ENCODE measurements around the gene TRAPPC12. TPM values are rescaled to one million over a fixed set of nuclear protein-coding genes. Genes with fewer than 3 reads are reported as not detected.
"Not testable (repeated sequence)": the region's sequence is repeated elsewhere in the genome, so short reads cannot be mapped to it uniquely, and the experiment has no call there.

The TRAPPC12 gene
- polyA plus RNA-seq, 1 donor from 2014 or later = 40.9 TPM

DNA sequence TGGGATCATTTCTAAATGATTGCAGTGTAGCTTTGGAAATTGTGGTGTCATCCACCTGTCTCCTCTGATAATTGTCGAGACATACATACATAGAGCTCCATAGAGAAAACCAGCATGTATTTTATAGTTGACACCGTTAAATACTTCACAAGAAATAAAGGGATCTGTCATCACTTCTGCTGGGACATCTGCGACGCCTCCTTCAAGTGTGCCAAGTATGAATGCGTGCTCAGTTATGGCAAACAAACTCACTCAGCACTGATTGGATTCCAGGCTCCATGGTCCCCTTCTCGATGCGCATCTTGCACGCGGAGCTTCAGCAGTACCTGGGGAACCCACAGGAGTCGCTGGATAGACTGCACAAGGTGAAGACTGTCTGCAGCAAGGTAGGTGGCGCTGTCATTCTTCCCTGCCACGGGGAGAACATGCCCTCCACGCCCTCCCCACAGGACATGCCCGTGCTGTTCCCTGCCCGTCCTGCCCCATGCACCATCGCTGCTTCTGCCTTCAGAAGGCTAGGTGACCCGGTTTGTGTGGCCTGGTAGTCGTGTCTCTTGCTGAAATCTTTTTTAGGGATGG lies 64.1 kb downstream of the TRAPPC12 start:
- no peaks in the 10 kb centered on the region for H3K27me3 Mint-ChIP-seq
- H3K9me3 Mint-ChIP-seq = no peaks in the 10 kb centered on the region
- H3K27ac Mint-ChIP-seq = peak overlapping the region in 1 of 3 donors; percentile 40
- H3K4me1 Mint-ChIP-seq = peaks cover 10 to 25% (median 12%) of the 10 kb centered on the region in 3 donors
- H3K4me3 Mint-ChIP-seq = no peak overlapping the region
- peaks cover 4% of the 10 kb centered on the region for H3K36me3 Mint-ChIP-seq

DNA sequence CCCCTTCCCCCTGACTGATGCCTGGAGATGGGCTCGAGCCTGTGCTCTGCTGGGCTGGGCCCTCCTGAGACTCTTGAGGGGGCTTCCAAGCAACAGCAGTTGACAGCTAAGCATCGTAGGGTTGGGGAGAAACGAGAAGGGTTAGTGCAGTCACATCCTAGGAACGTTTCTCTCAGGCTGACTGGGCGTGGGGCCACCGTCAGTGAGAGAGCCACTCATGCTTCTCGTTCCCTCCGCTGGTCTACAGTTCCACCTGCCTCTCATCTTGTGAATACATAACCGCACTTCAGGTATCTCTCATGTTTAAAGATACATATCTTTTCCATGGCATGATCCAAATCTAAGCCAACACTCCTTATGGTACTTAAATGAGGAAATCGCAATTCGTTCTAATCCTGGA lies 66.4 kb downstream of the TRAPPC12 start:
- Mint-ChIP-seq H3K27me3 (no peaks in the 10 kb centered on the region), H3K4me1 (peaks cover 3 to 15% (median 8%) of the 10 kb centered on the region in 3 donors), H3K4me3 (no peak overlapping the region), H3K9me3 (no peaks in the 10 kb centered on the region), H3K27ac (peak overlapping the region in 1 of 3 donors; percentile 50), H3K36me3 (peaks cover 4% of the 10 kb centered on the region)

DNA sequence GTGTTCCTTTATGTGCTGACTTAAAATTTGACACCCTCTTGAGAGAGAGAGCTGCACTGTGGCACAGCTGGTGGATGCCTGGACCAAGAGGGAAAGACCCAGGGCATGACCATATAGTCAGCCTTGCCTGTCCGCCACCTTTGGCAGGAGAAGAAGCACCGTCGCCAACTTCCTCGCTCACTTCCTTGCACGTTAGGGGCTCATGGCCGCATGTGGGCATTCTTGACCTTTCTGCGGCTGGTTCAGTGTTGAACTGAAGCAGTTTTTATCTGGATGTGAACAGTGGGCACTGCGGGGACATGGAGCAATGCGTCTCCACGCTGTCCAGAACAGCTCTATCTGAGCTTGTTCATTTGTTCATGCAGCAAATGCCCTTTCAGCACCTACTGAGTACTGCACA lies 66.9 kb downstream of the TRAPPC12 start:
- Mint-ChIP-seq H3K27ac (peak overlapping the region in 1 of 3 donors; percentile 50), H3K9me3 (no peaks in the 10 kb centered on the region), H3K27me3 (no peaks in the 10 kb centered on the region), H3K4me3 (no peak overlapping the region), H3K4me1 (peaks cover 0 to 11% (median 5%) of the 10 kb centered on the region in 3 donors), H3K36me3 (peaks cover 6% of the 10 kb centered on the region)

DNA sequence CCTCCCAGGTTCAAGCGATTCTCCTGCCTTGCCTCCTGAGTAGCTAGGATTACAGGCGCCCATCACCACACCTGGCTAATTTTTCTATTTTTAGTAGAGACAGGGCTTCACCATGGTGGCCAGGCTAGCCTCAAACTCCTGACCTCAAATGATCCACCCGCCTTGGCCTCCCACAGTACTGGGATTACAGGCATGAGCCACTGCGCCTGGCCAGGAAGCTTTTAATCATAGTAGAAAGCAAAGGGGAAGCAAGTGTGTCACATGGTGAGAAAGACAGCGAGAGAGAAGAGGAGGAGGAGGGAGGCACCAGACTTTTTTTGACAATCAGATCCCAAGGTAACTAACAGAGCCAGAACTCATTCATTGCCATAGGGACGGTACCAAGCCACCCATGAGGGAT lies 67.7 kb downstream of the TRAPPC12 start:
- H3K27me3 Mint-ChIP-seq, H3K36me3 Mint-ChIP-seq, H3K9me3 Mint-ChIP-seq, H3K4me1 Mint-ChIP-seq, H3K4me3 Mint-ChIP-seq: not testable (repeated sequence)
- peak overlapping the region in 1 of 3 donors; percentile 39 for H3K27ac Mint-ChIP-seq

DNA sequence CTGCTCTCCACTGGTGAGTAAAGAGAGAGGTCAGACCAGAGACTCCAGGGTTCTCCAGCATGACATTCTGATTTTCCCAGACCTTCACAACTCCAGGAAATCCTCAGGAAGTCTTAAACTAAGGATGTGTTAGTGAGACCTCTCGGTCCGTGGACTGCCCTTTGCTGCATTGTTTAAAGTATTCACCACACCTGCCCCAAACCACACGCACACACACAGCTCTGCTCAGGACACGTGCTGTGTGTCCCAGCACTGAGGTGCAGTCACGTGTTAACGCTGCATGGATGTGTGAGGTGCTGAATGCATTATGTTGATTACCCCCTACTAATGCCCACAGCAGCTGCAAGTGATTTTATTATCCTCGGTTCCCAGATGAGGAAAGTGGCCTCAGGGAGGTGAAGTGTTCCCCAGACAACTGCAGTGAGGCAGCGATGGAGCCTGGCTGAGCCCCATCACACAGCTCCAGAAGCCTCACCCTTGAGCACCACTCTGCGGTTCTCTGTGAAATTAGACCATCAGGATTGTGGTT lies 68.4 kb downstream of the TRAPPC12 start:
- no peaks in the 10 kb centered on the region for H3K27me3 Mint-ChIP-seq
- H3K9me3 Mint-ChIP-seq = no peaks in the 10 kb centered on the region
- peaks cover 0 to 2% (median under 1%) of the 10 kb centered on the region in 3 donors for H3K4me1 Mint-ChIP-seq
- peaks cover 6% of the 10 kb centered on the region for H3K36me3 Mint-ChIP-seq
- H3K4me3 Mint-ChIP-seq = no peak overlapping the region
- H3K27ac Mint-ChIP-seq = no peak overlapping the region

DNA sequence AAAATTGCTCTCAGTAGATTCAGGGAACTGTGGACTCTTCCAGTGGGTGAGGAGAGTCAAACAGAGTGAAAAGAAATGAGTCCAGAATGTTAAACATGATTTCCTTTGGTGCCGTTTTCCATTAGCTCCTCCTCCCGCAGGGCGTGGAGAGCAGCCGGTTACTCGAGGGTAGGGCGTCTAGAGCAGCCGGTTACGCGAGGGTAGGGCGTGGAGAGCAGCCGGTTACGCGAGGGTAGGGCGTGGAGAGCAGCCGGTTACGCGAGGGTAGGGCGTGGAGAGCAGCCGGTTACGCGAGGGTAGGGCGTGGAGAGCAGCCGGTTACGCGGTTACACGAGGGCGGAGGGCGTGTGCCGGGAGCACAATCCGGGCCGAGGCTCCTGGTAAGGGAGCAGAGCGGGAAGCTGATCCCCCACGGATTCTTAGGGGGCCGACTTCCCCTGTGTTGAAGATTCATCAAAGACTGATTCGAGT lies 69.0 kb downstream of the TRAPPC12 start:
- not testable (repeated sequence) for H3K9me3 Mint-ChIP-seq, H3K4me1 Mint-ChIP-seq, H3K27me3 Mint-ChIP-seq, H3K36me3 Mint-ChIP-seq, H3K4me3 Mint-ChIP-seq, H3K27ac Mint-ChIP-seq

DNA sequence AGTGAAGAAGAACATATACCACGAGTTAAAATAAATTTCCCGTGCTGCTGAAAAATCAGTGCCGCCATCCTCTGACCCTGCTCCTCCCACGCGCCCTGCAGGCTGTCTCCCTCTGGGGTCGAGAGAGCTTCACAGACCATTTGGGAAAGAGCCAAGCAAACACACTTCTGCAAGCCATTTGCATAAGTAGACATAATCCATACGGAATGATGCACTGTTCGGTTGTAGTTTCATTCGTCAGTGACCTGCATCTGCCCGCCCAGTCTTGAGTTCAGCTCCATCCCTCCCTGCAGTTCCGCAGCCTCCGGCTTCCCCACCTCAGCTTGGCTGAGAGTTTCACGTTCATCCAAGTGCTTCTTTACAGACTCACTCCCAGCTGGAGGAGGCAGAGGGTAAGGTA lies 69.6 kb downstream of the TRAPPC12 start:
- H3K27me3 Mint-ChIP-seq = no peaks in the 10 kb centered on the region
- no peak overlapping the region for H3K27ac Mint-ChIP-seq
- H3K36me3 Mint-ChIP-seq = peaks cover 9% of the 10 kb centered on the region
- H3K9me3 Mint-ChIP-seq = no peaks in the 10 kb centered on the region
- no peak overlapping the region for H3K4me3 Mint-ChIP-seq
- H3K4me1 Mint-ChIP-seq = peaks cover 0 to 2% (median 0%) of the 10 kb centered on the region in 3 donors

DNA sequence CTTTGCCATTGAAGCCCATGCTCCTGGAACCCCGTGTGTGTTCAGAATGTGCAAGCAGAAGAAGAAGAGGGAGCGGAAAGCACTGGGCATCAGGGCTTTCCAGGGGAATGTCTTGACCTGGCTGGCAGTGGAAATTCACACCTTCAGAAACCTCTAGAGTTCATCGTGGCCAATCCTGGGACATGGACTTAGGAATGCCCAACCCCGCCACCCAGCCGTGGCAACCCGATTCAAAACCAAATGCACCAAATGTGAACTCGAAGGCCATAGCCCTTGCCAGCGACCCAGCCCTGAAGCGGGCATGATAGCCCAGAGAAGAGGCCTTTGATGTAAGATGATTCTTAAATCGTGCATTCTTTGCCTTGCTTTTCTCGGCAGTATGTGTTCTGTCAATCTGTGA lies 70.4 kb downstream of the TRAPPC12 start:
- H3K4me1 Mint-ChIP-seq = peaks cover 0 to 2% (median 0%) of the 10 kb centered on the region in 3 donors
- no peaks in the 10 kb centered on the region for H3K27me3 Mint-ChIP-seq
- no peaks in the 10 kb centered on the region for H3K9me3 Mint-ChIP-seq
- H3K36me3 Mint-ChIP-seq = peaks cover 9% of the 10 kb centered on the region
- no peak overlapping the region for H3K27ac Mint-ChIP-seq
- no peak overlapping the region for H3K4me3 Mint-ChIP-seq

DNA sequence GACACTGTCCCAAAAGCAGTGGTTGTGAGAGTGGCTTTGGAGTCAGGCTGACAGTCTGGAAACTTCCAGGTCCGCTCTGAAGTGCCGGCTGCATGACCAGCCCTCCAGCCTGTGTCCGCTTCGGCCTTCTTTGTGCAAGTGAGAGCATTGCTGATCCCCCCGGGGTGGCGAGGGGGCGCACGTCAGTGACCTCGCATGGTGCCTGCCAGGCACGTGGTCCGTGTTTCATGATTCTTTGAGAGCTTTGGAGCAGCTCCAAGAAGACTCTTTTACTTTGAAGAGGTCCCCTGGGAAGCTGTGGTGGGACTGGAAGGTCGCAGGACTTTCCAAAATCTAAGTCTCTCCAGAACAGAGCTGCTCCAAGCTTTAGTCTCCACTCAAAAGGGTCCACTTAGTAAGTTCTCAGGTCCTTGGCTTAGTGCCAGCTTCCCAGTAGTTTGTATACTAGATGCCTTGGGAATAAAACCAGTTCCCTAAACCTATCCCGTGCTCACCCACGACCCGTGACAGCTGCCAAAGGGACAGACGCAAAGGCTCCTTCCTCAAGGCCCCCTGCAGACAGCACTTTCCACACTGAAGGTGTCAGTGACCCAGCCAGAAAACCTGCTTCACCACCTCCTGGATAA lies 71.0 kb downstream of the TRAPPC12 start:
- no peak overlapping the region for H3K27ac Mint-ChIP-seq
- H3K4me1 Mint-ChIP-seq = peaks cover 0 to 2% (median 0%) of the 10 kb centered on the region in 3 donors
- no peaks in the 10 kb centered on the region for H3K27me3 Mint-ChIP-seq
- H3K4me3 Mint-ChIP-seq = no peak overlapping the region
- no peaks in the 10 kb centered on the region for H3K9me3 Mint-ChIP-seq
- peaks cover 6% of the 10 kb centered on the region for H3K36me3 Mint-ChIP-seq

DNA sequence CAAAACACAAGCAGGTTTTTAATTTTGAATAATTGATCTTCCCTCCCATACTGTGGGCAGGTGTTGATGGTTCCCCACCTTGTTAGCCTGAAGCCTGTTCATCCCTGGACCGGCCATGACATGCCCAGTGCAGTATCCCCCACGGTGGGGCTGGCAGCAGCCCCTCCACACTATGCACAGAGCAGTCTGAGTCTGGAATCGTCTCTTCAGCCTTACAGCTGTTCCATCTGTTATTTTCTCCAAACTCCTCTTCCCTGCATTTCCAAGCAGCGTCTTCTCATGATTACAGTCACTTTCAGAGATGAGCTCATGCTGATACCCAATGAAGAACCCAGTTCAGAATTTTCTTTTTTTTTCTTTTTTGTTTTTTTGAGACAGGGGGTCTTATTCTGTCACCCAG lies 71.7 kb downstream of the TRAPPC12 start:
- peaks cover 6% of the 10 kb centered on the region for H3K36me3 Mint-ChIP-seq
- H3K27ac Mint-ChIP-seq = no peak overlapping the region

DNA sequence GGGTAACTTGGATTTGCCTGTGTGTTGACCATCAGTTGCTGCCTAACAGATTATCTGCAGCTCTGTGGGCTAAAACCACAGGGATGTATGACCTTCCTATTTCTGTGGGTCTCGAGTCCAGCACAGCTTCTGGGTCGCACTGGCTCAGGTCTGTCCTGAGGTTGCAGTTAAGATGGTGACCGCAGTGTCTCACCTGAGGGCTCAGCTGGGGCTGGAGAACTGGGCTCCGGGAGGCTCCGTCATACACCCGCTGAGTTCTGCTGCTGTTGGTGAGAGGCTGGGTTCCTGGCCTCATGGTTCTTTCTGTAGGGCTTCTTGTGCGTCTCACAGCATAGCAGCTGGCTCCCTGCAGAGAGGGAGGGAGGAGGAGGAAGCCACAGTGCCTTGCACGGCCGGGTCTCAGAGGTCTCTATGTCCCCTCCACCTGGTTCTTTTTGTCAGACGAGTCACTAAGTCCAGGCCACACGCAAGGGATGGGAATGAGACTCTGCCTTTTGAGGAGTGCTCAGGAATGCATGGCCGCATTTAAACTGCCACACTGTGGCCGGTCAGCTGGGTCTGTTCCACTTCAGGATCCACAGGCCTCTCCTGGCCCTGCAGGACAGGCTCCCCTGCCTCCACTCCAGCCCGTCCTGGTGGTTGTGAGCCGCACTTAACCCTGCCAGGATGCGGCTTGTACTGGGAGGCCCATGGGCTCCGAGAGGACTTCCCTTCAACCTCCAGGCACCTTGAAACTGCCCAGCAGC lies 72.6 kb downstream of the TRAPPC12 start:
- Mint-ChIP-seq H3K27me3 (no peaks in the 10 kb centered on the region), H3K27ac (peak overlapping the region in 2 of 3 donors; percentile 50 to 62), H3K9me3 (no peaks in the 10 kb centered on the region), H3K4me1 (peaks cover 0 to 2% (median 0%) of the 10 kb centered on the region in 3 donors), H3K36me3 (peaks cover 4% of the 10 kb centered on the region), H3K4me3 (no peak overlapping the region)

More for the DNA sequence above, 71.7 kb downstream of the TRAPPC12 start:
- no peak overlapping the region for H3K4me3 Mint-ChIP-seq
- H3K4me1 Mint-ChIP-seq = peaks cover 0 to 2% (median 0%) of the 10 kb centered on the region in 3 donors
- H3K27me3 Mint-ChIP-seq = no peaks in the 10 kb centered on the region
- no peaks in the 10 kb centered on the region for H3K9me3 Mint-ChIP-seq

DNA sequence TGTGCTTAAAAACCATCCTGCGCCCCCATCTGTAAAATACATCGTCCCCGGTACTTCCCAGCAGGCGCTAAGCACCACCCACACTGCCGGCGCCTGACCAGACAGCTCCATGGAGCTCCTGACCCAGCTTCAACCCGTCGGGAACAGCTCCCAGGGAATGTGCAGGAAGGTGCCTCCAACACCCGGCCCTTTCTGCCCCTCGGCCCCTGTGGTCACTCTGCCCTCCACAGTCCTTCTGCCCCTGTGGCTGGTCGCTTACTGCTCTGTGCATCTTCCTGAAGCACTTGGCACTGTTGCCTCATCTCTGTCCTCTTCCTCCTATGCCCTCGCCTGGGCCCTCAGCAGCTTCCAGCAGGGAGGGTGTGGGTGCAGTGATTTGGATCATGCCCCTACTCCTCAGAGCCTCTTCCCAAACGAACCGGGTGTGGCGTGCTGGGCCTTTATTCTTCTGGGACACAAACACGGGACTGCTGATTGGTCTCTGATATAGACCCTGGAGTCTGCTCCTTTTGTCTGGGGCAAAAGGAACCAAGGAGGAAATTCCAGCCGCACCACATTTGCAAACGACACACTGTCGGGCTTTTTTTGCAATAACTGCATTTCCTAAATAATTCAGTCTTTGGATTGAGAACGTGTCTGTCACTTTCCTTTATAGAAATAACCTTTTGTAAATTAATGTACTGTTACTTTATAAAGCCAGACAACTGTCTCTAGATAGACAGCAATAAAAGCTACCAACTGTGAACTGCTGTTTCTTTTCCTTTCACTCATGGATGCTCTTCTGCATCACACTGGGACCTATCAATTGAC lies 73.9 kb downstream of the TRAPPC12 start:
- no peaks in the 10 kb centered on the region for H3K9me3 Mint-ChIP-seq
- peaks cover 0 to 2% (median 0%) of the 10 kb centered on the region in 3 donors for H3K4me1 Mint-ChIP-seq
- H3K36me3 Mint-ChIP-seq = peaks cover 4% of the 10 kb centered on the region
- no peak overlapping the region for H3K27ac Mint-ChIP-seq
- H3K4me3 Mint-ChIP-seq = no peak overlapping the region
- no peaks in the 10 kb centered on the region for H3K27me3 Mint-ChIP-seq

DNA sequence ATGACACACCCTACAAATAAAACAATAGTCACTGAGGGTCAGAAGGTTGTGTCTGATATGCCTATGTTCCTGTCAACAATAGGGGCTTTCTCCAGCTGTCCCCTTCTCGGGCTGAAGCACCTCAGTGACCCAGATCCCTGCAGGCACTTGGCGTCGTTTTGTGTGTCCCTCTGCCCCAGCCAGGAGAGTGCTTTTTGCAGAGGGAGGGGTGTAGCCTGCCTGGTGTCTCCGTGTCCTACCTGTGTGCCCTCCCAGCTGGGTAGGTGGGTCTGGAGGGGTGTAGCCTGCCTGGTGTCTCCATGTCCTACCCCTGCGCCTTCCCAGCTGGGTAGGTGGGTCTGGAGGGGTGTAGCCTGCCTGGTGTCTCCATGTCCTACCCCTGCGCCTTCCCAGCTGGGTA lies 74.5 kb downstream of the TRAPPC12 start:
- not testable (repeated sequence) for H3K36me3 Mint-ChIP-seq, H3K4me3 Mint-ChIP-seq, H3K4me1 Mint-ChIP-seq, H3K27me3 Mint-ChIP-seq, H3K9me3 Mint-ChIP-seq, H3K27ac Mint-ChIP-seq

DNA sequence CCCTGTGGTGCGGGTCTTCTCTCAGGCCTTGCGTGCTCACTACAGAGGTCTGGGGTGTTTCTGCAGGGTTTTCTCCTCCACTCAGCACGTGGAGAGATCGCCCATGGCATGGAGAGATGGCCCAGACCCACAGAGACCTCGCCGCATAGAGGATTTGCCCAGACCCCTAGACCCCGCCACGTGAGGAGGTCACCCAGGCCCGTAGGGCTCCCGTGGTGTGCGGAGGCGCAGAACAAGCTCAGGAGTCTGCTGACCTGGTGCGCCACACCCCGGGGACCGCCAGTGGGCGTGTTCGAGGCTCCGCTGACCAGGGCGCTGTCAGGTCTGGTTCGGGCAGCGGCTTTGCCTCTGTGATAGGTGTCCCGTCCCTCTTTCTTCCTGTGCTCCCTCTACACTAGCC lies 75.3 kb downstream of the TRAPPC12 start:
- no peaks in the 10 kb centered on the region for H3K9me3 Mint-ChIP-seq
- H3K4me1 Mint-ChIP-seq = peaks cover 0 to 2% (median 0%) of the 10 kb centered on the region in 3 donors
- no peaks in the 10 kb centered on the region for H3K27me3 Mint-ChIP-seq
- no peak overlapping the region for H3K4me3 Mint-ChIP-seq
- peaks cover 4% of the 10 kb centered on the region for H3K36me3 Mint-ChIP-seq
- peak overlapping the region in 1 of 3 donors; percentile 46 for H3K27ac Mint-ChIP-seq

DNA sequence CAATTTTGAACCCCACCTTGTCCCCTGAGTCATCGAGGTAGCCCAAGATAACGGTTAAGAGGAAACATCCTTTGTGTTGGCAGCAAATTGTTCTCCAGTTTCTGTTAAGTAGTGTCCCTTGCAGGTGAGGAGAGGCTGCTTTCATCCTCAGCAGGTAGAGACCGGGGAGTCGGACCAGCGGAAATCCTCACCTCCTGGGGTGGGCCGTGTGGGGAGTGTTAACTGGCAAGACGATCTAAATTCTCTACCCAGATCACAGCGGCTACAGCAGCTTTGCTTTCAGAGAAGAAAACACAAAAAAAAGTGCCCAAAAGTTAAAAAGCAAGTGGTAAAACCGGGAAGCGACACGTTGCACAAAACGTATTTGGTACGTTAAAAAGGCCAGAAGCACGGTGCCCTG lies 76.6 kb downstream of the TRAPPC12 start:
- Mint-ChIP-seq H3K4me3 (no peak overlapping the region), H3K36me3 (peaks cover 4% of the 10 kb centered on the region), H3K9me3 (no peaks in the 10 kb centered on the region), H3K27ac (peak overlapping the region in 1 of 3 donors; percentile 81), H3K27me3 (no peaks in the 10 kb centered on the region), H3K4me1 (peaks cover 0 to 2% (median 1%) of the 10 kb centered on the region in 3 donors)

Measured in IgD-negative memory B cell (primary cell).